RKO (cell line): Measurements from ENCODE around the gene TIGD3.

Experiments
- DNase-seq: peaks from one replicate; pipeline ENCODE4 v3.0.0-alpha.2; 2016; ENCODE audit warnings: low spot score

TIGD3 gene

GRCh38 chr11:65354265-65355012 lies at the start of gene TIGD3:
Gene TIGD3 (plus strand): TSS chr11:65354751. CDS start chr11:65355809, 1,058 bp downstream.
- peak; percentile 95 for DNase-seq

DNA sequence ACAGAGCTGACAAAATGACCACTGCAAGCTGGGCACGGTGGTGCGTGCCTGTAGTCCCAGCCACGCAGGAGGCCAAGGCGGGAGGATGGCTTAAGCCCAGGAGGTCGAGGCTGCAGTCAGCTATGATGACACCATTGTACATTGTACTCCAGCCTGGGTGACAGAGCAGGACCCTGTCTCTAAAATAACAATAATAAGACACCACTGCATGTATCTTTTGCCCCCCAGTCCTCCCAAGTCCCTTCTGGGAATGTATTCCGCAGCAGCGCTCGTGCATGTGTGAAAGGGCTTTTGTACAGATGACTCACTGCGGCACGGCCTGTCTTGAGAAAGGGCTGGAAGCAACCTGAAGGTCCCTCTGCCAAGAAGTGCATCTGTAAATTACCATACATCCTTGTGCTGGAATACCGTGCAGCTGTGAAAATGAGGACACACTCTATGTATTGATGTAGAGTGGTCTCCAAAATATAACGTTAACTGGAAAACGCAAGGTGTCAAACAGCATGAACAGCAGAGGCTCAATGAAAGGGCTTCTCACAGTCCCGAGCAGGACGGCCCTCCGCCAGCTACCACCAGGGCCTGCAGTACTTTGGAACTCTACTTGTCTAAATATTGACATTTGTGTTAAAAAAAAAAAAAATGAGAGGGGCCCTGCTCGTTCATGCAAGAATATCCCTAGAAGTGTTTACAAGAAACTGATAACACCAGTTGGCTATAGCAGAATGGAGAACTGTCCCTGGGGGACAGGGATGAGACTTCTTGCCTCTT lies 48.9 kb upstream of the TIGD3 start:
- no peak for DNase-seq

GRCh38 chr11:65307298-65308229 lies 47.0 kb upstream of the TIGD3 start:
- DNase-seq, result no peak

DNA sequence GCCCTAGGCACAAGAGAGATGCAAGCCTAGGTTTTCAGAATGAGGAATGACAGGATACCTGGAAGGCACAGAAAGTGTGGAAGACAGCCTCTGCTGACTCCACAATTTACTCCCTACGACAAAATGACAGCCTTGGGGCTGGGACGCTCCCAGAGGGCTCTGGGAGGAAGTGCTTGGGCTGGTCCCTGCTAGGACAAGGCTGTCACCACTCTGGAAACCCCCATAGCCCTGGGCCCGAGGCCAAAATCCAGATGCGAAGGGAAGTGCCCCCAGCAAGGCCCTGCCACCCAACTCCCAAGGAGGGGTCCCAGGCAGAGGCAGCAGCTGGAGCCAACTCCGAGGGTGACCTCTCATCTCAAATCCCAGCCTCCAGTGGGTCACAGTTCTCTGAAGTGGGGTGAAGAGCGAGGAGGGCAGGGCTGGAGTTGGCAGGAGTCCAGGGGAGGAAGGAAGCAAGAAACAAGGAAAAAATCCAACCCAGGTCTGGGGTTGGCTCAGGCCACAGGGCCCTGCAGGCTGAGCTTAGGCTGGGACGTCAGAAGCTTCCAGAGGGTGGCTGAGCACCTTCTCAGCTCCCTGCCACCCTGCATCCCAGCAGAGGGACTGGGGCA lies 46.2 kb upstream of the TIGD3 start:
- no peak for DNase-seq

GRCh38 chr11:65309006-65309405 lies 45.5 kb upstream of the TIGD3 start:
- no peak for DNase-seq

- no peak for DNase-seq
Measured at GRCh38 chr11:65310215-65310614, 44.3 kb upstream of the TIGD3 start.

GRCh38 chr11:65310736-65311135 lies 43.8 kb upstream of the TIGD3 start:
- no peak for DNase-seq

GRCh38 chr11:65311170-65311678 lies 43.3 kb upstream of the TIGD3 start:
- no peak for DNase-seq

GRCh38 chr11:65314501-65315203 lies 39.9 kb upstream of the TIGD3 start, which contains the start of gene CDC42EP2:
Gene CDC42EP2 (plus strand): TSS chr11:65314866. CDS start chr11:65320899, 6,033 bp downstream.
- DNase-seq, result peak; percentile 90

DNA sequence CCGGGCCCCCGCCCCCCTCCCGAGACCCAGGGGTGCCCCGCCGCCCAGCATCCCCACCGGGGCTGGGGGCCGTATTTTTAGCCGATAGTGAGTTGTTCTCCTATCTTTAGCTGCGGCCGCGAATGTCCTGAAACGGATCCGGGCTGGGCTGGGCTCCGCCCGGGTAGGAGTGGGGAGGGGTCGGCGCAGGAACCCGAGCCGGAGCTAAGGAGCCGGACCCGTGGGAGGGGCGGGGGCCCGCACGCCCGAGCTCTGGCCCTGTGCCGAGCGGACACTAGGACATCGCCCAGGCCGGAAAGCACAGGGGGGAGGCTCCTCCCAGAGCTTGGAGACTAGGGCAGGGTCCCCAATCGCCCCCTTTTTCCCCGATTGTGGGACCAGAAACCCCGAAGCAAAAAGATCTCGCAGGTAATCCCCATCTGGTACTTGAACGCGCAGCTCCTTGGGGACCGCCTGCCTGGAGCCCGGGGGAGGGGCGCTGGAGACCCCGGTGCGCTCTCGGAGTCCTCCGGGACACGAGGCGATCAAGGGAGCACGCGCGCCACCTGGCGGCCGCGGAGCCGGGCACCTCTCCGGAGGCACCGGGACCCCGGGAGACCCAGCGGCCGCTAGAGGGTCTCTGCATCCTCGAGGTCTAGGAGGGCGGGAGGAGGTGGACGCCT lies 39.2 kb upstream of the TIGD3 start:
- peak; percentile 78 for DNase-seq

DNA sequence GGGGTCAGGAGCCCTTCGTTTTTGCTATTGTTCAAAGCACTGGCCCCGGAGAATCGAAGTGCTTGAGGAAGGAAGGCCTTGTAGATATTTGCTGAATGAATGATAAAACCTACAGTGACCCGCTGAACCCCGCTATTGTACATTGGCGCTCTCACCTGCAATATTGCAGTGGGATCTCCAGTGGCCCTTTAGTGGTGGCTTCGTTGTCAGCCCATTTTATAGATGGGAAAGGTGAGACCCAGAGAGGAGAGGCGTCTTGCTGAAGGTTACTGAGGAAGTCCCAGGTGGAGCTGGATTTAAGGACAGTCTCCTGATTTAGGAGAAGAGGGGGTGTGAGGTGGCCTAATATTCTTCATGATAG lies 38.7 kb upstream of the TIGD3 start:
- no peak for DNase-seq

DNA sequence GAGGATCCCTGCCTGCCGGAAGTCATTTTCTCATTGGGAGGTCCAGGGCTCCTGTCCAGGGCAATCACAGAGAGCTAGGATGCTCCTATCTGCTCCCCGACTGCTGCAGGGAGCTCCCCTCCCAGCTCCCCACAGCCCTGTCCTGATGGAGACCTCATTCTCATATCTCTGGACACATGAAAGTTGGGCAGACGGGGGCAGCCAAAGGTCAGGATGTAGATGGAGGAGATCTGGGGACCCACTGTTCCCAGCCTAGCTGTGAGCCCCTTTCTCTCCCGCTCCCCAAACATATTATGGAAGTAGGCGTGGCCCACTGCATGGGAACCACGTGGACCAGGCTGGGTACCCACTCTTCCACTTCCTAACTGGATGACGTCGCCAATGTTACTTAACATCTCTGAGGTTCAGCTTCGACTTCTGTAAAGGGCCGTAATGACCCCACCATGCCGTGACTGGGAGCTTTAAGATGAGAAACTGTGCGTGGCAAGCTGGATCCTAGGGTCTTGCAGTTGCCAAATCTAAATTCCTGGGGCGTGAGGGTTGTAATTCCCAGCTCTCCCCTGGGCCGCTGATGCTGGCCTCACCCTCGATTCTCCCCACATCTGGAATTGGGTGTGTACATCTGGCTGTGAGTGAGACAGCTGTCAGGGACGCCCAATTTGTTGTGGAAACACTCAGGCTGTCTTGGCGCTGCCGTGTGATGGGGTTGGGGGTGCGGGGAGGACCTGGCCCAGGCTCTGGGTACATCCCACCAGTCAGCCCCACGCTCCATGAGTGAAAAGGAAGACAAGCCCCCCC lies 38.1 kb upstream of the TIGD3 start:
- DNase-seq, result peak; percentile 74

GRCh38 chr11:65317025-65317786 lies 37.3 kb upstream of the TIGD3 start:
- DNase-seq, result peak; percentile 82

DNA sequence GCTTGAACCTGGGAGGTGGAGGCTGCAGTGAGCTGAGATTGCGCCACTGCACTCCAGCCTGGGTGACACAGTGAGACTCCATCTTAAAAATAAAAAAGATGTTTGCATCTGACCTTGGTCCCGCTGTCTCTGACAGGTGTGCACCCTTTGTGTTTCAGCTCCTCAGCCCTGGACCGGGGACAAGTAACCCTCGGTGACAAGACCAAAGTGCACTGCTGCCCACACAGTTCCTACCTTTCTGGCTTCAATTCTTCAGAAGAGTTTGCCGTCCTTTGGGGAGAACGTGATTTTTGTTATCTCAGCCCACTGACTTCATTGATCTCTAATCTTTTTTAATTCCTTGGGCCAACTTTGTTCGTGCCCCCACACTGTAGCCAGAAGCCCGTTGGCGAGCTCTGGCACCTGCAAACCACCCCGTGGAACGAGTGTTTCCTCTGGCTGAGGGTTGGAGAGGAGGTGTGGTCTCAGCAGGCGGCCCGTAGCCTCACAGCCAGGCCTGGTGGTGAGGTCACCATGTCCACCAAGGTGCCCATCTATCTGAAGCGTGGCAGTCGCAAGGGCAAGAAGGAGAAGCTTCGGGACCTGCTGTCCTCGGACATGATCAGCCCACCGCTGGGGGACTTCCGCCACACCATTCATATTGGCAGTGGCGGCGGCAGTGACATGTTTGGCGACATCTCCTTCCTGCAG lies 34.0 kb upstream of the TIGD3 start:
- DNase-seq, result no peak

- DNase-seq, result no peak
Measured at GRCh38 chr11:65321076-65321475, 33.5 kb upstream of the TIGD3 start.

DNA sequence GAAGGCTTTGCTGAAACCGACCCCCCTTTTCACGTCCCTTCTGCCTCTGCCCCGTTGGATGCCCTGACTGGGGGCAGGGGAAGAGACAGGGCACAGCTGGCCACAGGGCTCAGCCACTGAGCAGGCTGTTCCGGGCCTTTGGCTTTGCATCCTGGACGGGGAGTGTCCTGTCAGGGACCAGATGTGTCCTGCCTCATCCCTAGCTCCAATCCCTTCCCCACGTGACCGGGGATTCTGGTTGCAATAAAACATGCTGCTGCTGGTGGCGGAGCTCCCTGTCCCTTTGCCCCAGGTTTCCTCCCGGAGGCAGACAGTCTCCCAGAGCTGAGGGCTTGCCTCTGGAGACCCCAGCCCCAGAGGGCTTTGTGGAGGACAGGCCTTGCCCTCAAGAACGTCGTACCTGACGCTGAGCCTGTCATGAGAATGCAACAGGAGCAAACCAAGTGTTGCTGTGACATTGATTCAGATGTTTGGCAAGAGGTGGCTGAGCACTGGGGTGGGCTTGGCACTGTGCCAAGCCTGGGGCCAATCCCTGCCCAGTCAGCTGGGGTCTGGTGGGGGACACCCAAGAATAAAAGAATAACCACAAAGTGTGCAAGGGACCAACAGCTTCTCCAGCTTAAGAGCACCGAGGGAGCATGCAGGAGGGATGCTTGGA lies 32.6 kb upstream of the TIGD3 start:
- DNase-seq, result no peak

DNA sequence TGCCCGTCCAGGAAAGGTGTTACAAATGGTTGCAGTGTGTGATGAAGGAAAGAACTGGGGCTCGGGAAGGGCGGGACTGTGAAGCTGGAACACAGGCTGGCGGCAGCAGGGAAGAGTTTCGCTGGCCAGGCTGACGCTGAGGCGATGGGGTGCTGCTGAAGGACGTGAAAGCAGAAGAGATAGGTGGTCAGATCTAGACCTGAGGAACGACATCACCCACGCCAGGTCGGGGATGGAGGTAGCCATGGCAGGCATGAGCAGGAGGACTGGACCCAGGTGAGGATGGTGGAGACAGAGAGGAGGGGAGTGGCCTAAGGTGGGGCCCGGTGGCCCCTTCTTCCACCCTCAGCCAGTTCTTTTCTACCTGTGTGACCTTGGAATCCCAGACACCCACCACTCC lies 30.7 kb upstream of the TIGD3 start:
- no peak for DNase-seq

DNA sequence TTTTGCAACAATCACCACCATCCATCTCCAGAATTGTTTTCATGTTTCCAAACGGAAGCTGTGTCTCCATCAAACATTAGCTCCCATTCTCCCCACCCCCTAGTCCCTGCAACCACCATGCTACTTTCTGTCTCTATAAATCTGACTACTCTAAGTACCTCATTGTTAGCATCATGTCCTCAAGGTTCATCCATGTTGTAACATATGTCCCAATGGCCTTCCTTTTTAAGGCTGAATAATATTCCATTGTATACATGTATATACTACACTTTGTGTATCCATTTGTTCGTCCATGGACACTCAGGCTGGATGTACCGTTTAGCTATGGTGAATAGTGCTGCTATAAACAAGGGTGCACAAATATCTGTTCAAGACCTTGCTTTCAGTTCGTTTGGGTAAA lies 29.1 kb upstream of the TIGD3 start:
- no peak for DNase-seq
